Measurements from ENCODE around the gene TRPM1.

TRPM1 gene

DNA sequence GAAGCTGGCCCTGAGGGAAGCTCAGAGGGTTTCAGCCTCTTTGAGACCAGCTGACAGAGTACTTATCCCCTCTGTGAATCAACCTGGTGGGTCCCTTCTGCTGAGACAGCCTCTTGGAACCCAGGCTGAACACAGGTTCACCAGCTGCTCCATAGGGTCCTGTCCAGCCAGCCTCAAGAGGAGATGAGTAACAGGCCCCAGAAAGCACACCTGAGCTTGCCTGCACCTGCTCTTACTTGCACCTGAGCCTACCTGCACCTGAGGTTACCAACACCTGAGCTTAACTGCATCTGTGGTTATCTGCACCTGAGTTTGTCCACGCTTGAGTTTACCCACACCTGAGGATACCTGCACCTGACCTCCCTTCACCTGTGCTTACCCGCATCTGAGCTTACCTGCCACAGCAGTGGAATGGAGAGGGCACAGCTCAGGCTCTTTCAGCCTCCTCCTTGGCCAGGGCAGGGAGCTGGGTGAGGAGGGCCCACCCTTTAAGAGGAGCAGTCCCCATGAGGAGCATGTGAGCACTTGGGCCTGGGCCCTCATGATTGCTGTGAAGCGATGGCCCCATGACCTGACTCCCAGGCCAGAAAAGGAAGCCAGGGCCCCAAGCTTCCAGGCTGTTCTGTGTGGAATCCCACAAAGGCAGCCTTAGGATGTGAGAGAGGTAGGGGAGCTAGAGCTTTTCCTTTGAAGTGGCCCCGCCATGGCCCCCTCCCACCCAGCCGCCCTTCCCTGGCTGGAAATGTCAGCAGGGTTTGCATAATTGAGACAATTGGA, at the start of gene TRPM1:
Gene TRPM1 (minus strand): TSS at position 464 of the 777 bp plus-strand sequence. CDS start 20,370 bp downstream, outside the sequence.
- no peak for DNase-seq

DNA sequence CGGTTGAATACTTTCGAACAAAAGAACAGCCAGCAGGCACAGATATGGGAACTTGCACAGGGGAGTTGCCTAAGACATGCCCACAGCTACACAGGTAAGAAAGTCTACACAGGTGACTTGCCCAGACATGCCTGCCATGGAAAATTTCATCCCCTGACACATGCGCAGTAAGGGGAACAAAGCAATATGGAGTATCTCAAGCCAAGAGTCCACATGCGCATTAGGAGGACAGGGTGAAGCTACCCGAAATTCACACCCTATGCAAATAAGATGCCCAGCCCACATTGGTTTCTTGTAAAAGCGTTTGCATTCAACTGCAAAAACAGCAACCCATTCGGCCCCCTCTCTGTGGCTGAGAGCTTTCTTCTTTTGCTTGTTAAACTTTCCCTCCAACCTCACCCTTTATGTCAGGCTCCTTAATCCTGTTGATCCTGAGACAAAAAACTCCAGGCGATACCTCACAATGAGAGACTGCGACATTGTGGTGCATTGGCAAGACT, 49.3 kb upstream of the TRPM1 start:
- no peak for DNase-seq

DNA sequence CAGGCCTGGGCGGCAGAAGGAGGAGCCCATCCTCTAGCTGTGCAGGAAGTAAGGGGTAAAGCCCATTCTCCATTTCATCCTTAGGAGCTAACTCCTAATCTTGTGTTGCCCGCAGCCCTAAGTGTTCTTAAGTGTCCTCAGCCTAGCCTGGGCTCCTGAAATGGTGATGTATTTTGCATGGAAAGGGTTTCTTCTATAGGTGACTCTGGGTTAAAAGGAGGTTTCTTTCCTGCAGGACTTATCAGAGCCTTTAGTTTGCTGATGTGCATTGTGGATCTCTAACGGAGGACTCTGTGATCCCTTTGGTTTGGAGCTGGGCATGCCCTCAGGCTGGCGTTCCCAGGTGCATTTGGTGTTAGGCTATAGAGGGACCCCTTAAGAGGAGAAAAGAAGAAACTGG, 48.5 kb upstream of the TRPM1 start:
- no peak for DNase-seq

GRCh38 chr15:31149088-31149505, 47.6 kb upstream of the TRPM1 start:
- no peak for DNase-seq

- DNase-seq, result no peak
Observed at GRCh38 chr15:31148297-31149087, 47.0 kb upstream of the TRPM1 start.

- DNase-seq, result no peak
Observed at GRCh38 chr15:31147944-31148296, 46.4 kb upstream of the TRPM1 start.

DNA sequence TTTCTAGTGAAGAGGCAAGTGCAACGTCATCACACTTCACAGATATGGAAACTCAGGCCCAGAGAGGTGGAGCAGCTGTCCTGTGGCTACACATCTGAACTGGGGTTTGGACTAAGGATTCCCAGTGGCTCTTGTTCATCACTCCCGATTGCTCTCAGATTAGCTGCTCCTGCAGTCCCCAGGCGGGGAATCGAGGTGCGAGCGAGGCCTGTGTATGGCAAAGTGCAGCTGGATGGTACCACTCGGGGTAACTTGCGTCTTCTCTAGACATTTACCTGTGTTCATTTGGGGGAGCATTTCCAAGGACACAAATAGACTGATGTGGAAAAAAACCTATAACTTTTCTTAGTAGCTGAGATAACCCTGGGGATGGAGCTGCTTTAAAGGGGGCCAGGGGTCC, 45.9 kb upstream of the TRPM1 start:
- no peak for DNase-seq

GRCh38 chr15:31145271-31145911, 43.9 kb upstream of the TRPM1 start:
- DNase-seq, result no peak

DNA sequence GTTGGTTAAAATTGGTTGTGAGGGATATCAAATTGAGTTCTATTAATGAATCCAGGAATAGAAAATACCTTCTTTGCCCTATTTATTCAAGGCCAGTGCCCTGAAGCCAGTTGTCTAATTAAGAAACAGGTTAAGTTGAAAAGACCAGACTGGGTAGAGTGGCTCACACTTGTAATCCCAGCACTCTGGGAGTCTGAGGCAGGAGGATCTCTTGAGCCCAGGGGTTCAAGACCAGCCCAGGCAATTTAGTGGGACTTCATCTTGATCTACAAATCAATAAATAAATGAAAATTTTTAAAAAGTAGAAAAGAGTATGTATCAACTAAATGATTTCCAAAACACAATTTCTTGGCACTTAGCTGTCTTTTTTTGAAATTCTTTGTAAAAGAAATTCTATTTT, 40.3 kb upstream of the TRPM1 start:
- DNase-seq, result no peak

- DNase-seq, result no peak
Observed at GRCh38 chr15:31136607-31137328, 35.2 kb upstream of the TRPM1 start.

DNA sequence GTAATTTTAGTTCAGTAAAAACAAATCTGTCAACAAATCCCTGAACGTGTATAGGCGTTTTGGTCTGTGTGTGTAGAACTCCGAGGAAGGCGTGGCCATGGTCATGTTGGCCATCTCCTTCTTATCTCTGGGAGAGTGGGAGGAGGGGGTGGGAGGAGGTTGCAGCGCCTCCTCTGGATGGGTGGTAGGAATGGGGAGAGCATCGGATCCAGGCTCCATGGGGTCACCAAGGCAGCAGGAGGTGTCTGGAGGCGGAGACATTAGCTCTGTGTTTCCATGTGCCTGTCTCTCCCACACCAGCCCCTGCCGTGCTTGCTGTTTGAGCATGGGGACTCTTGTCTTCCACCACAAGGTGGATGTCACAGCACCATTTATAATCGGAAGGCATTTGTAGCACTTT, 34.5 kb upstream of the TRPM1 start:
- no peak for DNase-seq

DNA sequence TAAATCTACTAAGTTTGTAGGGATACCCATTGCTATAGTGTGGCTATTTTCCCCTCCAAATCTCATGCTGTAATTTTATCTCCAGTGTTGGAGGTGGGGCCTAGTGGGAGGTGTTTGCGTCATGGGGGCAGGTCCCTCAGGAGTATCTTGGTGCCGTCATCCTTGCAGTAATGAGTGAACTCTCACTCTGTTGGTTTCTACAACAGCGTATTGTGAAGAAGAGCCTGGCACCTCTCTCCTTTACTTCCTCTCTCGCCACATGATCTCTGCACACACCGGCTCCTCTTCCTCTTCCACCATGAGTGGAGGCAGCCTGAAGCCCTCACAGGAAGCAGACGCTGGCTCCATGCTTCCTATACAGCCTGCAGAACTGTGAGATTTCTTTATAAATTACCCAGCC, 34.0 kb upstream of the TRPM1 start:
- no peak for DNase-seq

GRCh38 chr15:31133890-31134289, 32.4 kb upstream of the TRPM1 start:
- DNase-seq, result no peak

GRCh38 chr15:31131853-31132375, 30.4 kb upstream of the TRPM1 start:
- DNase-seq, result no peak

DNA sequence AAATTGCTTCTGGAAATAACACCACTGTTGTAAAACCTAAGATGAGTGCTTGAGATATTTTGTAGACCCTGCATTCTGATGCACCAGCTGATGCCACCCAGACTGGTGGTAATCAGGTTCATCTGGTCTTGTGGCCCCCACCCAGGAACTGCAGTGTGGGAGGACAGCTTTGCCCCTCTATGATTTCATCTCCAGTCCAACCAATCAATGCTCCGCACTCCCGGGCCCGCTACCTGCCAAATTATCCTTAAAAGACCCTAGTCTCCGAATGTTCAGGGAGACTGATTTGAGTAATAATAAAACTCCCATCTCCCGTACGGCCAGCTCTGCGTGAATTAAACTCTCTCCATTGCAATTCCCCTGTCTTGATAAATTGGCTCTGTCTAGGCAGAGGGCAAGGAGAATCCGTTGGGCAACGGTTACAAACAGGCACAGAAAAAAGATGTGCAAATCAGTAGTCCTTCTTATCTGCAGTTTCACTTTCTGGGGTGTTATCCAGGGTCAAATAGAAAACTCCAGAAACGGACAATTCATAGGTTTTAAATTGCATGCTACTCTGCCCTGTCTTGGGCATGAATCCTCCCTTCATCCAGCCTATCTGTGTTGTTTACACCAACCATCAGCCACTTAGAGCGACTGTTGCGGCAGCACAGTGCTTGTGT, 29.2 kb upstream of the TRPM1 start:
- DNase-seq, result no peak

GRCh38 chr15:31129769-31130303, 28.3 kb upstream of the TRPM1 start:
- DNase-seq, result no peak

- DNase-seq, result peak; percentile 80 to 87
Observed at GRCh38 chr15:31128919-31129768, 27.6 kb upstream of the TRPM1 start.

DNA sequence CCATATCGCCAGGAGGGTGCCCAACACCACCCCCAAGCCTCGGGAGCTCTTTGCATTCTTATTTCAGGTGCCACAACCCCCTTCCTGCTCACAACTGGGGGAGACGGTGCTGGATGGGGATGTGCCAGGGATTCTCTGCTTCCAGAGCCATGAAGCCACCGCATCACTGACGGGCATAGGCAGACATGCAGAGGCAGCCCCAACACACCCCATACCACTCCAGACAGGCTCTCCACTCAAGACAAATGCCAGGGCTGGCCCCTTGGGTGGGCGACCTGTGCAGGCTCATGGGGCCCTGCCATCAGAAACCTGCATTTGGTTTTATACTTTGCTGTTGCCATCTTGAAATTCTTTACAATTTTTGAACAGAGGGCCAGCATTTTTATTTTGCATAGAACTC, 27.0 kb upstream of the TRPM1 start:
- no peak for DNase-seq

- no peak for DNase-seq
Observed at GRCh38 chr15:31127596-31128261, 26.2 kb upstream of the TRPM1 start.

- no peak for DNase-seq
Observed at GRCh38 chr15:31125061-31125460, 23.5 kb upstream of the TRPM1 start.
